GM23248 (cell line): Measurements from ENCODE around the gene EME1.

Experiments
- EZH2 ChIP-seq: fragments of 200-600 bp; sonication (generic); IDR thresholded peaks from 2 replicates; pipeline ENCODE4 v1.6.1; 2018; ENCODE audit warnings: antibody characterized with exemption, mild to moderate bottlenecking; ENCODE audit not compliant: insufficient read depth, poor library complexity, severe bottlenecking
- EZH2phosphoT487 ChIP-seq: fragments of 200-600 bp; sonication (generic); IDR thresholded peaks from 2 replicates; pipeline ENCODE4 v1.6.1; 2018; ENCODE audit warnings: antibody characterized with exemption, moderate library complexity, mild to moderate bottlenecking, low read depth; ENCODE audit not compliant: insufficient read depth

- no peak for TF ChIP-seq EZH2
- TF ChIP-seq EZH2phosphoT487: no peak
Observed at GRCh38 chr17:50346313-50347116, 26.5 kb upstream of the EME1 start.
